Spleen (tissue), 11 donors: ENCODE measurements around the gene KRT15. TPM values are rescaled to one million over a fixed set of nuclear protein-coding genes. Genes with fewer than 3 reads are reported as not detected.
"Not testable (repeated sequence)": the region's sequence is repeated elsewhere in the genome, so short reads cannot be mapped to it uniquely, and the experiment has no call there.

Experiments
- DNase-seq: peaks from one replicate; pipeline ENCODE4 v3.0.0-alpha.2; 2020
- H3K27ac ChIP-seq, 8 donors: fragments of 200-600 bp; sonication (generic) in 7 of 8; 1 replicate in 4 of 8; 2 replicates in 4 of 8; pipeline versions ENCODE4 v1.5.0 to v1.8.0; 2016 to 2021; ENCODE audit warnings: inconsistent platforms in 4 of 8, mild to moderate bottlenecking in 4 of 8, moderate library complexity in 1 of 8
- H3K27me3 ChIP-seq, 7 donors: fragments of 200-600 bp; sonication (generic) in 6 of 7; replicated peaks in 1 of 7; 1 replicate in 4 of 7; 2 replicates in 3 of 7; pipeline versions ENCODE4 v1.5.0 to v1.8.0; 2016 to 2021; ENCODE audit warnings: inconsistent platforms in 3 of 7, mild to moderate bottlenecking in 1 of 7
- H3K36me3 ChIP-seq, 6 donors: fragments of 200-600 bp; sonication (generic) in 5 of 6; 1 replicate in 4 of 6; 2 replicates in 2 of 6; pipeline versions ENCODE4 v1.5.0 to v1.8.0; 2016 to 2021; ENCODE audit warnings: inconsistent platforms in 2 of 6
- H3K4me1 ChIP-seq, 6 donors: fragments of 200-600 bp; sonication (generic) in 5 of 6; 1 replicate in 3 of 6; 2 replicates in 3 of 6; pipeline versions ENCODE4 v1.5.0 to v1.8.0; 2016 to 2021; ENCODE audit warnings: inconsistent platforms in 3 of 6
- H3K4me3 ChIP-seq, 8 donors: fragments of 200-600 bp; sonication (generic) in 7 of 8; 1 replicate in 4 of 8; 2 replicates in 4 of 8; pipeline versions ENCODE4 v1.5.0 to v1.8.0; 2016 to 2021; ENCODE audit warnings: inconsistent platforms in 4 of 8, mild to moderate bottlenecking in 4 of 8, moderate library complexity in 2 of 8
- H3K9me3 ChIP-seq, 8 donors: fragments of 200-600 bp; sonication (generic) in 7 of 8; 1 replicate in 4 of 8; 2 replicates in 4 of 8; pipeline versions ENCODE4 v1.5.0 to v1.8.0; 2016 to 2021; ENCODE audit warnings: inconsistent platforms in 4 of 8
- POLR2A ChIP-seq, 3 donors: fragments of 450-650 bp; IDR thresholded peaks; one replicate each; pipeline ENCODE4 v1.5.1; 2017; ENCODE audit warnings: antibody characterized with exemption in 3 of 3, mild to moderate bottlenecking in 1 of 3
- POLR2AphosphoS5 ChIP-seq, 3 donors: sonication (generic); formaldehyde crosslinking; IDR thresholded peaks; one replicate each; pipeline ENCODE4 v1.5.1; 2017; ENCODE audit warnings: antibody characterized with exemption in 3 of 3
- WGBS, 5 donors: extraction: QIAGEN DNeasy Blood & Tissue Kit in 3 of 5; methylation state at CpG; one replicate each; pipeline versions ENCODE4 v1.1.5 to v1.1.7; 2013 to 2018; 5-methylcytosine and 5-hydroxymethylcytosine counted together
- intact Hi-C: fragments of 100-400 bp; cut with DNase I; formaldehyde crosslinking; loops from one replicate; pipeline ENCODE4 v1.15.0; 2023; ENCODE audit warnings: low total_unique reads
- polyA plus RNA-seq, 3 donors: library from polyadenylated mRNA; stranded (reverse); fragments of 200-250 nt; gene quantifications; one replicate each; pipeline ENCODE4 v1.2.1, GENCODE V29; 2013
- total RNA-seq, 7 donors: library from RNA; depleted of rRNA in 3 of 7; stranded (reverse); fragments of >200 nt in 3 of 7; fragmentation: NEBNext Ultra II Directional in 4 of 7; extraction: Animal tissue kit (Norgen Biotek cat#: 25700) in 4 of 7; gene quantifications; one replicate each; pipeline versions ENCODE4 v1.1.0 to v1.2.1, GENCODE V29; 2016 to 2021
- TF ChIP-seq, protein P1 (sequence below), 11 experiments: fragments of 200-600 bp in 7 of 11; fragments of 450-650 bp in 4 of 11; sonication (generic) in 4 of 11; IDR thresholded peaks in 8 of 11; conservative IDR thresholded peaks in 3 of 11; 1 replicate in 7 of 11; 2 replicates in 4 of 11; pipeline versions ENCODE4 v1.4.0 to v1.8.0; 2016 to 2021; ENCODE audit warnings: antibody characterized with exemption in 11 of 11, inconsistent platforms in 4 of 11, mild to moderate bottlenecking in 1 of 11
- donor health status: healthy with polysubstance abuse.
- donor health status: DM: no; HTN: no; CAD: no; lungs with moderate emphysema.
- donor health status: DM: no; HTN: no; CAD: no.
- donor health status: Bipolar disorder and iron deficiency.
- donor health status: healthy.
- donor health status: DM: no; HTN: no; CAD: no.
- donor health status: DM: yes; HTN: yes; CAD: no.

KRT15 gene
- total and polyA plus RNA-seq, 10 donors: 0.07 to 1.3 (median 0.11) TPM; not detected in 7

DNA sequence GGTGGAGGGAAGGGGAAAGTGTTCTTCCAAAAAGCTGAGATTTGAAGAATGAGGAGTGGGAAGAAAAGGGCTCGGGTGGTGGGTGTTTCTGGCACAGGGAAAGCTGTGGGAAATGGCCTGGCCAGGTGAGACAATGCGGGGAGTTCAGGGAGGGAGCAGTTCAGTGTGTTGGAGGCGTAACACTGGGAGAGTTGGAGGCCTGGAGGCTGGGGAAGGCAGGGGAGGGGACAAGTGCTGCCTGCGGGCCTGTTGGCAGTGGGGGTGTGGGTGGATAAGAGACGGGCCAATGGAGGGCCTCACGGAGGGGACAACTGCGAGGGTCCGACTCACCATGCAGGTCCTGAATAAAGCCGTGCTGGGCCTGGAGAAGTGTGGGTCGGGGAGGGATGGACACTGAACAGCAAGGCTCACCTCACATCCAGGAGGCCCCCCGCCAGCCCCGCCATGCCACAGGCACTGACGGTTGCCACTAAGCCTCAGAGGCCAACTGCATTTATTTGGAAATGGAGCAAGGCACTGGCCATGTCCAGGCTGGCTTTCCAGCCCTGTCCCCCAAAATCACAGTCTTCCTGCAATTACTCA is 27.2 kb upstream of the KRT15 start:
- 77 to 88% (median 85%) methylated on average over 13 of the region's 13 CpGs for WGBS, 5 donors
- peaks cover 0 to 20% (median 0%) of the 10 kb centered on the region in 7 donors for H3K27me3 ChIP-seq
- H3K4me3 ChIP-seq: no peak overlapping the region
- DNase-seq: no peak
- peaks cover 0 to 10% (median 0%) of the 10 kb centered on the region in 8 donors for H3K9me3 ChIP-seq
- intact Hi-C loops: loop anchor here (5.0 kb wide), 2 partner anchors 101 to 639 kb away; no protein-coding TSS in a partner anchor
- peaks cover 12 to 24% (median 22%) of the 10 kb centered on the region in 6 donors for H3K4me1 ChIP-seq
- H3K27ac ChIP-seq: no peak overlapping the region
- TF ChIP-seq, protein P1, sequence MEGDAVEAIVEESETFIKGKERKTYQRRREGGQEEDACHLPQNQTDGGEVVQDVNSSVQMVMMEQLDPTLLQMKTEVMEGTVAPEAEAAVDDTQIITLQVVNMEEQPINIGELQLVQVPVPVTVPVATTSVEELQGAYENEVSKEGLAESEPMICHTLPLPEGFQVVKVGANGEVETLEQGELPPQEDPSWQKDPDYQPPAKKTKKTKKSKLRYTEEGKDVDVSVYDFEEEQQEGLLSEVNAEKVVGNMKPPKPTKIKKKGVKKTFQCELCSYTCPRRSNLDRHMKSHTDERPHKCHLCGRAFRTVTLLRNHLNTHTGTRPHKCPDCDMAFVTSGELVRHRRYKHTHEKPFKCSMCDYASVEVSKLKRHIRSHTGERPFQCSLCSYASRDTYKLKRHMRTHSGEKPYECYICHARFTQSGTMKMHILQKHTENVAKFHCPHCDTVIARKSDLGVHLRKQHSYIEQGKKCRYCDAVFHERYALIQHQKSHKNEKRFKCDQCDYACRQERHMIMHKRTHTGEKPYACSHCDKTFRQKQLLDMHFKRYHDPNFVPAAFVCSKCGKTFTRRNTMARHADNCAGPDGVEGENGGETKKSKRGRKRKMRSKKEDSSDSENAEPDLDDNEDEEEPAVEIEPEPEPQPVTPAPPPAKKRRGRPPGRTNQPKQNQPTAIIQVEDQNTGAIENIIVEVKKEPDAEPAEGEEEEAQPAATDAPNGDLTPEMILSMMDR (IDR thresholded peaks at IDR 0.05 in 8 of 11, conservative IDR thresholded peaks at IDR 0.05 in 3 of 11): no peak
- TF ChIP-seq POLR2A (IDR thresholded peaks at IDR 0.05) (no peak), POLR2AphosphoS5 (IDR thresholded peaks at IDR 0.05) (no peak)
- H3K36me3 ChIP-seq: no peaks in the 10 kb centered on the region

DNA sequence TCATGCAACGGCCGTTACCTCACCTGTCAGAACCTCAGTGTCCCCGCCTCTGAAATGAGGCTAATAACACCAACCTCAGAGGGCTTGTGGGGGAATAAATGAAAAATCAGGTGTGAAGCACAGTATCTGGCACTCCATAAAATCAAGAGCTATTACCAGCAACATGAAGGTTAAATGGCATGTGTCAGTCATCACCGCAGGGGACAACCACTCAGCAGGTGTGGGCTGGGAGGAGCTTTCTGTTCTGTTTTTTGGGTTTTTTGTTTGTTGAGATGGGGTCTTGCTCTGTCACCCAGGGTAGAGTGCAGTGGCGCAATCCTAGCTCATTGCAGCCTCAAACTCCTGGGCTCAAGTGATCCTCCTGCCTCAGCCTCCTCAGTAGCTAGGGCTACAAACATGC is 26.2 kb upstream of the KRT15 start:
- no peaks in the 10 kb centered on the region for H3K36me3 ChIP-seq
- no peak for DNase-seq
- 86 to 94% (median 92%) methylated on average over 5 of the region's 5 CpGs for WGBS, 5 donors
- TF ChIP-seq, protein P1 (IDR thresholded peaks at IDR 0.05 in 8 of 11, conservative IDR thresholded peaks at IDR 0.05 in 3 of 11): no peak
- TF ChIP-seq POLR2A (IDR thresholded peaks at IDR 0.05): no peak
- no peak overlapping the region for H3K4me3 ChIP-seq
- no peak overlapping the region for H3K27ac ChIP-seq
- intact Hi-C loops: loop anchor here (5.0 kb wide), 2 partner anchors 102 to 638 kb away; no protein-coding TSS in a partner anchor
- H3K9me3 ChIP-seq: peaks cover 0 to 10% (median 0%) of the 10 kb centered on the region in 8 donors
- H3K27me3 ChIP-seq: peaks cover 0 to 20% (median 0%) of the 10 kb centered on the region in 7 donors
- H3K4me1 ChIP-seq: peaks cover 12 to 24% (median 21%) of the 10 kb centered on the region in 6 donors

DNA sequence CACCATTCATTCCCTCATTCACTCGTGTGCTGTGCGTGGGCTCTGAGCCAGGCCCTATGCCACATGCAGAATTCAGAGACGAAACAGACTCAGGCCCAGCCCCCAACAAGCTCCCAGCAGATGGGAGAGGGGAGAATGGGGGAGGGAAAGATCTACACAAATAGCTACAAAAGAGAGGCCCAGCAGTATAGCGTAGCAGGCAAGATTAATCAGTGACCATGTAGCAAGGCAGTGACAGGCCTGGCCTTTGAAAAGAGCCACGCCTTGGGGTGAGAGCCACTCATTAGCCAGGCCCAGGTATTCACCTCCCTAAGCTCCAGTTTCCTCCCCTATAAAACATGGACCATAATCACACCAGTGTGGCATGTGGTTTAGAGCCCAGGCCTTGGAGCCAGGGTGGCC is 25.8 kb upstream of the KRT15 start:
- no peak overlapping the region for H3K27ac ChIP-seq

DNA sequence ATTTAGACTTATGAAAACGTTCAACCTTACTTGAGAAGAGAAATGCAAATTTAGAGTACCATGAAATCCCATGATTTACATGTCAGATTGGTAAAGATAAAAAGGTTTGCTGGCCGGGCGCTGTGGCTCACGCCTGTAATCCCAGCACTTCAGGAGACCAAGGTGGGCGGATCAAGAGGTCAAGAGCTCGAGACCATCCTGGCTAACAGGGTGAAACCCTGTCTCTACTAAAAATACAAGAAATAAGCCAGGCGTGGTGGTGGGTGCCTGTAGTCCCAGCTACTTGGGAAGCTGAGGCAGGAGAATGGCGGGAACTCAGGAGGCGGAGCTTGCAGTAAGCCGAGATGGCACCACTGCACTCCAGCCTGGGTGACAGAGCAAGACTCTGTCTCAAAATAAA is 24.1 kb upstream of the KRT15 start:
- H3K4me1 ChIP-seq, H3K36me3 ChIP-seq, intact Hi-C loops, H3K27ac ChIP-seq, DNase-seq, H3K9me3 ChIP-seq, H3K4me3 ChIP-seq, H3K27me3 ChIP-seq: not testable (repeated sequence)
- WGBS, 5 donors: 74 to 83% (median 81%) methylated on average over 10 of the region's 10 CpGs

More for the DNA sequence above, 25.8 kb upstream of the KRT15 start:
- Histone ChIP-seq H3K27me3 (peaks cover 0 to 20% (median 0%) of the 10 kb centered on the region in 7 donors), H3K4me1 (peaks cover 12 to 21% (median 18%) of the 10 kb centered on the region in 6 donors), H3K9me3 (peaks cover 0 to 10% (median 0%) of the 10 kb centered on the region in 8 donors), H3K36me3 (no peaks in the 10 kb centered on the region), H3K4me3 (no peak overlapping the region)
- WGBS, 5 donors: 71 to 85% (median 73%) methylated on average over 5 of the region's 5 CpGs
- TF ChIP-seq POLR2AphosphoS5 (IDR thresholded peaks at IDR 0.05) (no peak), POLR2A (IDR thresholded peaks at IDR 0.05) (no peak)
- TF ChIP-seq, protein P1 (IDR thresholded peaks at IDR 0.05 in 8 of 11, conservative IDR thresholded peaks at IDR 0.05 in 3 of 11): no peak
- DNase-seq: no peak
- intact Hi-C loops: no loop called here
